ENCODE results near the gene PLCD1. TPM values are rescaled to one million over a fixed set of nuclear protein-coding genes. Genes with fewer than 3 reads are reported as not detected.

PLCD1 gene
- polyA plus RNA-seq, 1 of the 3 experiments (the other 2 are of a cell fraction): 20.2 TPM

GRCh38 chr3:37957539-37957936 is 71.9 kb downstream of the PLCD1 start:
- no peak overlapping the region for H2AFZ ChIP-seq (ENCODE audit: low read depth)
- H4K20me1 ChIP-seq (ENCODE audit: insufficient read depth): no peaks in the 10 kb centered on the region
- no peak for TF ChIP-seq TEAD4 (IDR thresholded peaks at IDR 0.05; ENCODE audit: borderline replicate concordance, insufficient read depth)
- H3F3A ChIP-seq (replicated peaks; ENCODE audit: insufficient read depth): peaks cover 5% of the 10 kb centered on the region
- no peaks in the 10 kb centered on the region for H3K9me2 ChIP-seq
- H3K9me3 ChIP-seq: no peaks in the 10 kb centered on the region
- WGBS (ENCODE audit: low lambda C conversion rate): 93% methylated on average over 7 of the region's 7 CpGs
- DNase-seq: no peak
- 0 out of 2 replicates have a peak, but pooled peaks cover 5% of the 10 kb centered on the region for H3K79me2 ChIP-seq (ENCODE audit: insufficient read depth)
- no peak overlapping the region for H3K9ac ChIP-seq
- H3K27me3 ChIP-seq (ENCODE audit: insufficient read depth): no peaks in the 10 kb centered on the region
- ChIA-PET POLR2A (no interaction called here), CTCF (interaction anchor here (1.2 to 3.2 kb wide), 4 partner anchors 13 to 102 kb away, joined by 3 to 13 read pairs (median 4); no protein-coding TSS in a partner anchor)
- no peak overlapping the region for H3K4me2 ChIP-seq
- H3K27ac ChIP-seq (ENCODE audit: low read depth in 2 of 2, low read length in 1 of 2): no peak overlapping the region
- peaks cover 11 to 17% of the 10 kb centered on the region in 2 experiments for H3K36me3 ChIP-seq (replicated peaks in 1 of 2; ENCODE audit: control insufficient read depth in 1 of 2, insufficient read depth in 2 of 2, low read length in 1 of 2)
- peaks cover 12 to 13% of the 10 kb centered on the region in 2 experiments; a peak in 3 of 4 replicates for H3K4me1 ChIP-seq (ENCODE audit: control insufficient read depth in 1 of 2, insufficient read depth in 2 of 2, low read depth in 1 of 2, low read length in 1 of 2)
- no peak overlapping the region for H3K4me3 ChIP-seq (ENCODE audit: low read depth in 2 of 2, low read length in 1 of 2)

Small RNA genes lying within 50 kb of the gene (small RNA-seq; reads per million reads assigned to genes)
- gene MIR26A1 (6.1 to 226 (median 125) reads per million in 7 experiments), gene RF00019 (0 reads per million in 7 experiments)

Other genes with a start within 250 kb of the PLCD1 start
- 22.1 and 26.8 TPM in 2 replicates for gene CTDSPL, start 167.8 kb downstream of the PLCD1 start, polyA plus RNA-seq (2012; rRNA removed)
- 8.6 and 8.8 TPM in 2 replicates for gene VILL, start 38.9 kb downstream of the PLCD1 start, polyA plus RNA-seq (2012; rRNA removed)
- 0.02 TPM in 1 of 2 replicates, not detected in the other for gene DLEC1, start 9.6 kb upstream of the PLCD1 start, polyA plus RNA-seq (2012; rRNA removed)
- gene ACAA1, start 107.5 kb upstream of the PLCD1 start, polyA plus RNA-seq (2012; rRNA removed): 86.4 and 101 TPM in 2 replicates
- 24.0 and 26.9 TPM in 2 replicates for gene MYD88, start 109.0 kb upstream of the PLCD1 start, polyA plus RNA-seq (2012; rRNA removed)
- gene OXSR1, start 135.9 kb upstream of the PLCD1 start, polyA plus RNA-seq (2012; rRNA removed): 22.3 and 31.9 TPM in 2 replicates
- gene SLC22A13, start 236.2 kb upstream of the PLCD1 start, polyA plus RNA-seq (2012; rRNA removed): 0.08 and 0.29 TPM in 2 replicates